Measurements from ENCODE around the gene CREM. TPM values are rescaled to one million over a fixed set of nuclear protein-coding genes. Genes with fewer than 3 reads are reported as not detected.

The CREM gene
- total RNA-seq, 1 donor, result 33.7 TPM

DNA sequence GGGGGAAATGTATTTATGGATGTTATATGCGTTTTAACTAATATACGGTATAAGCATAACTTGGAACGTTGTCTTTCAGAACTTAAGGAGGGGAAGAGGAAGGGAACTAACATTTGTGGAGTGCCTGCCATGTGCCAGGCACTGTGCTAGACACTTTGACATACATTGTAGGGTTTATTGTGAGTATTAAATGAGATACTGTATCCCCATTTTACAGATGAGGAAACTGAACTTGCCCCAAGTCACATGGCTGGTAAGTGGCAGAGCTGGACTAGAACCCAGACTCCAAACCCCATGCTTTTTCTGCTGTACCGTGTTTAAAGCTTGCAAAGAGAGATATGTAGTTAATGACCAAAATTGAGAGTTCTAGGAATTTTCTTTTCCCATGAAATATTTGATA lies 74.6 kb downstream of the CREM start:
- TF ChIP-seq, protein P1, sequence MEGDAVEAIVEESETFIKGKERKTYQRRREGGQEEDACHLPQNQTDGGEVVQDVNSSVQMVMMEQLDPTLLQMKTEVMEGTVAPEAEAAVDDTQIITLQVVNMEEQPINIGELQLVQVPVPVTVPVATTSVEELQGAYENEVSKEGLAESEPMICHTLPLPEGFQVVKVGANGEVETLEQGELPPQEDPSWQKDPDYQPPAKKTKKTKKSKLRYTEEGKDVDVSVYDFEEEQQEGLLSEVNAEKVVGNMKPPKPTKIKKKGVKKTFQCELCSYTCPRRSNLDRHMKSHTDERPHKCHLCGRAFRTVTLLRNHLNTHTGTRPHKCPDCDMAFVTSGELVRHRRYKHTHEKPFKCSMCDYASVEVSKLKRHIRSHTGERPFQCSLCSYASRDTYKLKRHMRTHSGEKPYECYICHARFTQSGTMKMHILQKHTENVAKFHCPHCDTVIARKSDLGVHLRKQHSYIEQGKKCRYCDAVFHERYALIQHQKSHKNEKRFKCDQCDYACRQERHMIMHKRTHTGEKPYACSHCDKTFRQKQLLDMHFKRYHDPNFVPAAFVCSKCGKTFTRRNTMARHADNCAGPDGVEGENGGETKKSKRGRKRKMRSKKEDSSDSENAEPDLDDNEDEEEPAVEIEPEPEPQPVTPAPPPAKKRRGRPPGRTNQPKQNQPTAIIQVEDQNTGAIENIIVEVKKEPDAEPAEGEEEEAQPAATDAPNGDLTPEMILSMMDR (IDR thresholded peaks at IDR 0.05; ENCODE audit: insufficient read depth, low read depth, low read length), result no peak
- no peak overlapping the region for H3K4me3 ChIP-seq (ENCODE audit: low read depth, low read length)

DNA sequence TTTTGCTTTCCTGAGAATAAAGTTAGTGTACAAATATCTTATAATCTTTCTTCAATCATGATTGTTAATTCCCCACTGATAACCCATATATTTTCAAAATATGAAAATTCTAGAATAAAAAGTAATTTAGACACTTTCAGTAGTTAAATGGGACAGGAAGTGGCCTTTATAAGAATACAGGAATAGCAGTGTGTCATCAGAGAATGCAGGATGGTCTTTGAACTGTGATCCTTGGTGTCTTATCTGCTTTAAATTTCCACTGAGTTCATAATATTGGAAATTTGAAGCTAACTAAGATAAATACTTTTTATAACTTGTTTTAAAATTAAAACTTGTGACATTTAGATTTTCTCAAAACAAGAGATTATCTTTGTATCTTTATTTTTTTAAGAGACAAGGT lies 75.4 kb downstream of the CREM start:
- TF ChIP-seq, protein P1 (IDR thresholded peaks at IDR 0.05; ENCODE audit: insufficient read depth, low read depth, low read length), result no peak
- no peak for DNase-seq (ENCODE audit: low read depth)

More for the DNA sequence above, 74.6 kb downstream of the CREM start:
- no peak for DNase-seq (ENCODE audit: low read depth)

DNA sequence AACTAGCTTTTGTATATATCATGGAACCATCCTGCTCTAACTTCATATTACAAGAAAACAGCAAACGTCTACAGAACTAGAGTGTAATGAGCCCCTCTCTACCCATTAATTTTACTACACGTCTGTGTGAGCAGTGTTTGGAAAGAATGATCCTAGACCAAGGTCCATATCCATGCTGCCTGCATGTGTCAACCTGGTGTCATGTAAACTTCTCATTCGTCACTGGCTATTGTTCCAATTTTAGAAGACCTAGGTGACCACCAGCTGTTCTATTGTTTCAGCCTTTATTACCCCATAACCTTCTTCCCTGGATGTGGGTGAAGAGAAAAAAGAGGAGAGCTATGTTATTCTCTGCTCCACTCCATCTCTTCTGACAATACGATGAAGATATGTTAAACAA lies 77.1 kb downstream of the CREM start:
- TF ChIP-seq, protein P1 (IDR thresholded peaks at IDR 0.05; ENCODE audit: insufficient read depth, low read depth, low read length), result no peak
- H3K4me3 ChIP-seq (ENCODE audit: low read depth, low read length), result no peak overlapping the region
- DNase-seq (ENCODE audit: low read depth), result no peak

More for the DNA sequence above, 75.4 kb downstream of the CREM start:
- H3K4me3 ChIP-seq (ENCODE audit: low read depth, low read length), result no peak overlapping the region

DNA sequence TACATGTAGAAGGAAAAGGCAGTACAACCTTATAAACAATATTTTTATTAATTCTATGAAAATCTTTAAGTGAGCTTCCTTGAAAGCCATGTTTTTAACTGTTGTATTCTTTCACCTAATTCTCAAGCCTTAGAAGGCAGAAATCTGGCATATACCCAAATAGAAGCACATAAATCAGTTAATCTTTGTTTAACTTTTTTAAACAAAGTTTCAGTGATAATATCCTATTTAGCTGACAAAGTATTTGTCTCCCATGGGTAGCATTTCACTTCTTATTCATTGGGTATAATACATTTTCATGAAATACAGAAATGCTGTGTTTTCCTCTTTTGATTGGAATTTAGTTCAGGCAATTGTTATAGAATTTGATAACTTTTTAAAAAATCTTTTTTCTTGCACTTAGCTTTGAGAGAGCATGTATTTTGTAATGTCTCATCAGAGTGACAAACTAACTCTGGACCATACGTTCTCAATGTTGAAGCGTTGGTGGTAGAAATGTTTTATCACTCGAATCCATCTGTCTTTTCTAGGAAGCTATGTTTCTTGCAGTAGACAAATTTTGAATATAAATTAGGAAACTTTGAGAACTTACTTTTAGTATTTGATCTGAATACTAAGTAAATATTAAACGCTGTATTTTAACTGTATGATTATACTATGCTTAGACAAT lies 78.1 kb downstream of the CREM start:
- TF ChIP-seq, protein P1 (IDR thresholded peaks at IDR 0.05; ENCODE audit: insufficient read depth, low read depth, low read length), result no peak
- H3K4me3 ChIP-seq (ENCODE audit: low read depth, low read length), result no peak overlapping the region
- DNase-seq (ENCODE audit: low read depth), result no peak

DNA sequence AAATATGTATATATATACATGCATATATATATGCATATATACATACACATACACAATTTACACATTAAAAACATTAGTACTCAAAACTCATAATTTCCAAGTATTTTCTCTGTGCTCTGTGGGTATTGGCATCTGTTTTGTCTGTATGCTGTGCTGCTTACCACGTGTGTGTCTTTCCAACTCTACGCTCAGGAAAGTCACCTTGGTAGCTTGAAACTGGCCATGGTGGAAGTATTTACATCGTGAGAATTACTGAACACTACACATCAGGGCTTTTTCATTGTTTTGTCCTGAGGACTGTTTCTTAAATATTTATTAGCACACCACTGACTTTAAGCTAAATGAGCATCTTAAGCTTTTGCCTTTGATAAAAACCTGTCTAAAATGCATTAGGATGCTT lies 79.6 kb downstream of the CREM start:
- H3K4me3 ChIP-seq (ENCODE audit: low read depth, low read length), result no peak overlapping the region
- no peak for DNase-seq (ENCODE audit: low read depth)
- TF ChIP-seq, protein P1 (IDR thresholded peaks at IDR 0.05; ENCODE audit: insufficient read depth, low read depth, low read length), result no peak

DNA sequence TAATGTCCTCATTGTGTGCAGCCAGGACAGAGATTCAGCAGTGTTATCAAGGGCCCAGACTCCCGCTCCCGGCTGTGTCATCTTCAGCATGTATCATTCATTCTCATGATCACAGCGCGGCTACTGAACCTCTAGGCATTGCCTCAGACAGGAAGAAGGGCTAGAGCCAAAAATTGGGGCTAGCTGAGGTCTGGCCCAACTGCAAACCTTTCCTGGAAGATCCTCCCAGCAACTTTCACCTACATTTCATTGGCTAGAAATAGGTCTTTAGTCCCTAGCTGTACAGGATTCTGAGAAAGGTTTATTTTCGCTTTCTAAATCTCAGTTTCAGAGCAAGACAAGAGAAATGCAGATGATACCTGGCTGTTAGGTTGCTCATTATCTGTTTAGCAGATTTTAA lies 81.9 kb downstream of the CREM start:
- H3K4me3 ChIP-seq (ENCODE audit: low read depth, low read length), result no peak overlapping the region
- TF ChIP-seq, protein P1 (IDR thresholded peaks at IDR 0.05; ENCODE audit: insufficient read depth, low read depth, low read length), result no peak
- DNase-seq (ENCODE audit: low read depth), result no peak

All from fibroblast of villous mesenchyme (primary cell).